ENCODE results near the gene ALPG.
"Not testable (repeated sequence)": the region's sequence is repeated elsewhere in the genome, so short reads cannot be mapped to it uniquely, and the experiment has no call there.

The ALPG gene
- 0 to 0.24 reads per million in 2 donors for total RNA-seq

- DNase-seq, result no peak
These were observed at the start of gene ALPG for GRCh38 chr2:232406556-232407310. ALPG (plus strand) TSS chr2:232406844; CDS start chr2:232406895, 51 bp downstream.

GRCh38 chr2:232361646-232362045 is 45.0 kb upstream of the ALPG start:
- DNase-seq, result no peak

GRCh38 chr2:232362174-232362900 is 44.3 kb upstream of the ALPG start:
- DNase-seq, result no peak

- DNase-seq, result not testable (repeated sequence)
These were observed 43.4 kb upstream of the ALPG start for GRCh38 chr2:232363064-232363783.

GRCh38 chr2:232363784-232364615 is 42.6 kb upstream of the ALPG start:
- no peak for DNase-seq

GRCh38 chr2:232364806-232365594 is 41.6 kb upstream of the ALPG start:
- DNase-seq, result not testable (repeated sequence)

GRCh38 chr2:232365621-232366321 is 40.9 kb upstream of the ALPG start:
- no peak for DNase-seq

- DNase-seq, result not testable (repeated sequence)
These were observed 40.2 kb upstream of the ALPG start for GRCh38 chr2:232366461-232366860.

GRCh38 chr2:232367016-232367415 is 39.6 kb upstream of the ALPG start:
- no peak for DNase-seq

- DNase-seq, result no peak
These were observed 38.9 kb upstream of the ALPG start for GRCh38 chr2:232367591-232368233.

- DNase-seq, result no peak
These were observed 38.3 kb upstream of the ALPG start for GRCh38 chr2:232368311-232368731.

GRCh38 chr2:232369126-232369951 is 37.3 kb upstream of the ALPG start:
- no peak for DNase-seq

- not testable (repeated sequence) for DNase-seq
These were observed 36.6 kb upstream of the ALPG start for GRCh38 chr2:232370007-232370406.

- DNase-seq, result no peak
These were observed 34.1 kb upstream of the ALPG start for GRCh38 chr2:232372231-232373208.

GRCh38 chr2:232374356-232374755 is 32.3 kb upstream of the ALPG start:
- no peak for DNase-seq

- DNase-seq, result no peak
These were observed 31.5 kb upstream of the ALPG start for GRCh38 chr2:232375164-232375563.

GRCh38 chr2:232376260-232376659 is 30.4 kb upstream of the ALPG start:
- DNase-seq, result no peak

- DNase-seq, result no peak
These were observed 29.9 kb upstream of the ALPG start for GRCh38 chr2:232376713-232377112.
